OCI-LY3 (cell line): Measurements from ENCODE around the gene PRMT2.

Source experiments
- CTCF ChIP-seq: fragments of 200-600, 300-600 bp; sonication (generic); IDR thresholded peaks from 2 replicates; pipeline ENCODE4 v1.5.1; 2014; ENCODE audit warnings: antibody characterized with exemption, low read length, low read depth
- EZH2phosphoT487 ChIP-seq: fragments of 200-600 bp; shearing (Covaris generic); IDR thresholded peaks from 2 replicates; pipeline ENCODE4 v1.6.1; 2018; ENCODE audit warnings: antibody characterized with exemption, mixed run types, low read depth

GRCh38 chr21:46624050-46624449 is 11.4 kb upstream of the PRMT2 start:
- TF ChIP-seq CTCF = no peak
- TF ChIP-seq EZH2phosphoT487 = no peak
